ENCODE data around the gene MYL11.

Gene MYL11

DNA sequence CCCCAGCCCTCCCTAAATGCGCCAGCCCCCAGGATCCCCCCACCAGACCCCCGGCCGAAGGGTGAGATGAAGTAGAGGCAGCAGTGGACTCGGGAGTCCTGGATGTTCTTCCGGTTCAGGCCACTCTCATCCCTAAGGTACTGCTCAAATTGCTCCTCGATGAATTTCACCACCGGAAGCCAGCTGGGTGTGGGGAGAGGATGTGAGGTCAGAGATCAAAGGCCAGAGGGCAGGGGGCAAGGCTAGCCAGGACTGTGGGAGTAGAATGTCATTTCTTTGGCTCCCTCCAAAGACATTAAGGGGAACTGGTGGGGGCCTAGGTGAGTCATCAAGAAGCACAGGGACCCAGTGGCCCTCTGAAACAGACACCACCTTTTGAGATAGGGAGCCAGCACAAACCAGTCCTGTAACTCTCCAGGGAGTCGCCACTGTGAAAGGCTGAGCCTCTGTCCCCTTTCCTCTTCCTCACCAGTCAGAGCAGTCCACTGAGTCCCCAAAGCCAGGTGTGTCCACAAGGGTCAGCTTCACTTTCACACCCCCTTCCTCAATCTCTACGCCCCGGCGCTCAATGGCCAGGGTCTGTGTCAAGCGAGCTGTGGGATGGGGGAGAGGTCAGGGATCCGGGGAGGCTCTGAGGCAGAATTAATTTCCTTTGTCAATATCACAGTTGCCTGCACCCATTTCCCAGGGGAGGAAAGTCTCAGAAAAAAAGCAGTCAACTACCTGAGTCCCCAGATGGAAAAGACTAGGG, 6.9 kb downstream of the MYL11 start:
- H3K36me3 ChIP-seq (ENCODE audit: control insufficient read depth, insufficient read depth, low read length), result peaks cover 6% of the 10 kb centered on the region
- H3K27me3 ChIP-seq (replicated peaks; ENCODE audit: control insufficient read depth, insufficient read depth, low read length), result no peaks in the 10 kb centered on the region
- DNase-seq (ENCODE audit: extremely low read depth, insufficient read length), result no peak
- TF ChIP-seq, protein P1, sequence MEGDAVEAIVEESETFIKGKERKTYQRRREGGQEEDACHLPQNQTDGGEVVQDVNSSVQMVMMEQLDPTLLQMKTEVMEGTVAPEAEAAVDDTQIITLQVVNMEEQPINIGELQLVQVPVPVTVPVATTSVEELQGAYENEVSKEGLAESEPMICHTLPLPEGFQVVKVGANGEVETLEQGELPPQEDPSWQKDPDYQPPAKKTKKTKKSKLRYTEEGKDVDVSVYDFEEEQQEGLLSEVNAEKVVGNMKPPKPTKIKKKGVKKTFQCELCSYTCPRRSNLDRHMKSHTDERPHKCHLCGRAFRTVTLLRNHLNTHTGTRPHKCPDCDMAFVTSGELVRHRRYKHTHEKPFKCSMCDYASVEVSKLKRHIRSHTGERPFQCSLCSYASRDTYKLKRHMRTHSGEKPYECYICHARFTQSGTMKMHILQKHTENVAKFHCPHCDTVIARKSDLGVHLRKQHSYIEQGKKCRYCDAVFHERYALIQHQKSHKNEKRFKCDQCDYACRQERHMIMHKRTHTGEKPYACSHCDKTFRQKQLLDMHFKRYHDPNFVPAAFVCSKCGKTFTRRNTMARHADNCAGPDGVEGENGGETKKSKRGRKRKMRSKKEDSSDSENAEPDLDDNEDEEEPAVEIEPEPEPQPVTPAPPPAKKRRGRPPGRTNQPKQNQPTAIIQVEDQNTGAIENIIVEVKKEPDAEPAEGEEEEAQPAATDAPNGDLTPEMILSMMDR (IDR thresholded peaks at IDR 0.05; ENCODE audit: insufficient read depth, low read length, poor library complexity, severe bottlenecking), result no peak
- peak overlapping the region; percentile 83 for H3K4me3 ChIP-seq (replicated peaks; ENCODE audit: low read depth, low read length)

- Histone ChIP-seq H3K36me3 (ENCODE audit: control insufficient read depth, insufficient read depth, low read length) (peaks cover 6% of the 10 kb centered on the region), H3K4me3 (replicated peaks; ENCODE audit: low read depth, low read length) (peak within 1 kb of the TSS; percentile 83), H3K27me3 (replicated peaks; ENCODE audit: control insufficient read depth, insufficient read depth, low read length) (no peaks in the 10 kb centered on the region)
- peak; percentile 79 for DNase-seq (ENCODE audit: extremely low read depth, insufficient read length)
- TF ChIP-seq, protein P1 (IDR thresholded peaks at IDR 0.05; ENCODE audit: insufficient read depth, low read length, poor library complexity, severe bottlenecking), result no peak
Observed at GRCh38 chr16:30382111-30382881, 7.7 kb downstream of the MYL11 start, which contains the start of gene SEPTIN1. Gene SEPTIN1 (minus strand): TSS chr16:30382561. CDS start chr16:30382542, 19 bp downstream.

- TF ChIP-seq, protein P1 (IDR thresholded peaks at IDR 0.05; ENCODE audit: insufficient read depth, low read length, poor library complexity, severe bottlenecking), result no peak
- H3K27me3 ChIP-seq (replicated peaks; ENCODE audit: control insufficient read depth, insufficient read depth, low read length), result no peaks in the 10 kb centered on the region
- H3K4me3 ChIP-seq (replicated peaks; ENCODE audit: low read depth, low read length), result no peak overlapping the region
- DNase-seq (ENCODE audit: extremely low read depth, insufficient read length), result no peak
- peaks cover 6% of the 10 kb centered on the region for H3K36me3 ChIP-seq (ENCODE audit: control insufficient read depth, insufficient read depth, low read length)
Observed at GRCh38 chr16:30383521-30383920, 8.9 kb downstream of the MYL11 start.

GRCh38 chr16:30394592-30395154, 20.1 kb downstream of the MYL11 start:
- no peak for DNase-seq (ENCODE audit: extremely low read depth, insufficient read length)
- H3K36me3 ChIP-seq (ENCODE audit: control insufficient read depth, insufficient read depth, low read length), result peaks cover 4% of the 10 kb centered on the region
- TF ChIP-seq, protein P1 (IDR thresholded peaks at IDR 0.05; ENCODE audit: insufficient read depth, low read length, poor library complexity, severe bottlenecking), result no peak

GRCh38 chr16:30395155-30395991, 20.8 kb downstream of the MYL11 start, which contains the start of gene ZNF48:
Gene ZNF48 (plus strand): TSS chr16:30395420. CDS start chr16:30395795, 375 bp downstream.
- no peaks in the 10 kb centered on the region for H3K27me3 ChIP-seq (replicated peaks; ENCODE audit: control insufficient read depth, insufficient read depth, low read length)
- TF ChIP-seq, protein P1 (IDR thresholded peaks at IDR 0.05; ENCODE audit: insufficient read depth, low read length, poor library complexity, severe bottlenecking), result no peak
- peak; percentile 81 for DNase-seq (ENCODE audit: extremely low read depth, insufficient read length)
- H3K4me3 ChIP-seq (replicated peaks; ENCODE audit: low read depth, low read length), result peak within 1 kb of the TSS; percentile 83
- H3K36me3 ChIP-seq (ENCODE audit: control insufficient read depth, insufficient read depth, low read length), result peaks cover 4% of the 10 kb centered on the region

More at GRCh38 chr16:30394592-30395154, 20.1 kb downstream of the MYL11 start:
- H3K27me3 ChIP-seq (replicated peaks; ENCODE audit: control insufficient read depth, insufficient read depth, low read length), result no peaks in the 10 kb centered on the region
- peak overlapping the region; percentile 83 for H3K4me3 ChIP-seq (replicated peaks; ENCODE audit: low read depth, low read length)
